HEK293 (cell line): ENCODE results near the gene CPXM2.

Source experiments
- CTCF ChIA-PET: fragments of 350-600 bp; formaldehyde crosslinking; extraction: SDS; loops from one replicate; lab custom pipeline; 2021; ENCODE audit warnings: antibody characterized with exemption; lab: Yijun Ruan, JAX
- POLR2A ChIA-PET: fragments of 300-600 bp; formaldehyde crosslinking; extraction: SDS; loops from one replicate; lab custom pipeline; 2020; ENCODE audit warnings: antibody characterized with exemption, inconsistent platforms; lab: Yijun Ruan, JAX
- H3K27ac ChIP-seq: fragments of 200-500 bp; sonication (Bioruptor generic); 2 replicates; pipeline ENCODE4 v1.5.1; 2014; ENCODE audit warnings: low read depth, low read length, control low read depth, inconsistent platforms; ENCODE audit errors: extremely low read depth
- H3K36me3 ChIP-seq, 2 experiments: fragments of 200-500 bp in 1 of 2; sonication (Bioruptor generic) in 1 of 2; 1 replicate in 1 of 2; 2 replicates in 1 of 2; pipeline ENCODE4 v1.5.1; 2014 to 2017; ENCODE audit warnings: inconsistent platforms in 2 of 2, low read length in 2 of 2; ENCODE audit not compliant: control insufficient read depth in 2 of 2, insufficient read depth in 1 of 2
- H3K4me1 ChIP-seq: fragments of 200-500 bp; sonication (Bioruptor generic); 2 replicates; pipeline ENCODE4 v1.5.1; 2014; ENCODE audit warnings: mild to moderate bottlenecking, low read length, inconsistent platforms; ENCODE audit not compliant: control insufficient read depth, insufficient read depth
- H3K4me3 ChIP-seq: 2 replicates; pipeline ENCODE4 v1.5.1; 2011; ENCODE audit warnings: low read depth, mild to moderate bottlenecking, control low read depth, low read length, moderate library complexity
- H3K9me3 ChIP-seq: fragments of 200-500 bp; sonication (Bioruptor generic); 2 replicates; pipeline ENCODE4 v1.5.1; 2014; ENCODE audit warnings: low read depth, low read length, inconsistent platforms; ENCODE audit not compliant: control insufficient read depth, insufficient read depth
- BCL11A ChIP-seq: fragments of 450-650 bp; formaldehyde crosslinking; IDR thresholded peaks from 2 replicates; pipeline ENCODE4 v1.5.1; 2016; ENCODE audit warnings: low read depth, missing biosample characterization, missing genetic modification characterization
- ELK4 ChIP-seq: IDR thresholded peaks from 2 replicates; pipeline ENCODE4 v1.6.1; 2011; ENCODE audit warnings: mild to moderate bottlenecking, low read depth, low read length, borderline replicate concordance
- GLI4 ChIP-seq: fragments of 450-650 bp; formaldehyde crosslinking; IDR thresholded peaks from 2 replicates; pipeline ENCODE4 v1.5.1; 2016; ENCODE audit warnings: missing biosample characterization, missing genetic modification characterization
- KLF10 ChIP-seq: fragments of 450-650 bp; IDR thresholded peaks from 2 replicates; pipeline ENCODE4 v1.5.1; 2018; ENCODE audit warnings: missing biosample characterization, mild to moderate bottlenecking, missing genetic modification characterization
- PRDM1 ChIP-seq: fragments of 450-650 bp; formaldehyde crosslinking; IDR thresholded peaks from 2 replicates; pipeline ENCODE4; 2016; ENCODE audit warnings: missing biosample characterization, missing genetic modification characterization
- REPIN1 ChIP-seq: fragments of 450-650 bp; formaldehyde crosslinking; IDR thresholded peaks from 2 replicates; pipeline ENCODE4 v1.5.1; 2017; ENCODE audit warnings: missing biosample characterization, missing genetic modification characterization, low read depth
- ZBTB8A ChIP-seq: fragments of 450-650 bp; formaldehyde crosslinking; IDR thresholded peaks from 2 replicates; pipeline ENCODE4 v1.5.1; 2016; ENCODE audit warnings: missing biosample characterization, missing genetic modification characterization
- ZNF2 ChIP-seq: fragments of 450-650 bp; formaldehyde crosslinking; IDR thresholded peaks from 2 replicates; pipeline ENCODE4 v1.5.1; 2016; ENCODE audit warnings: missing biosample characterization, missing genetic modification characterization
- ZNF23 ChIP-seq: fragments of 450-650 bp; formaldehyde crosslinking; IDR thresholded peaks from 2 replicates; pipeline ENCODE4 v1.5.1; 2016; ENCODE audit warnings: missing biosample characterization, missing genetic modification characterization, borderline replicate concordance
- ZNF341 ChIP-seq: fragments of 450-650 bp; formaldehyde crosslinking; IDR thresholded peaks from 2 replicates; pipeline ENCODE4; 2016; ENCODE audit warnings: low read depth, missing biosample characterization, missing genetic modification characterization
- ZNF350 ChIP-seq: fragments of 450-650 bp; formaldehyde crosslinking; IDR thresholded peaks from 2 replicates; pipeline ENCODE4 v1.5.0; 2017; ENCODE audit warnings: missing biosample characterization, mild to moderate bottlenecking, missing genetic modification characterization
- ZNF501 ChIP-seq: fragments of 450-650 bp; formaldehyde crosslinking; IDR thresholded peaks from 2 replicates; pipeline ENCODE4 v1.5.1; 2016; ENCODE audit warnings: missing biosample characterization, missing genetic modification characterization
- ZNF571 ChIP-seq: fragments of 450-650 bp; formaldehyde crosslinking; IDR thresholded peaks from 2 replicates; pipeline ENCODE4 v1.5.0; 2017; ENCODE audit warnings: missing biosample characterization, missing genetic modification characterization
- ZNF585B ChIP-seq: fragments of 450-650 bp; formaldehyde crosslinking; IDR thresholded peaks from 2 replicates; pipeline ENCODE4 v1.5.1; 2016; ENCODE audit warnings: missing biosample characterization, missing genetic modification characterization
- ZNF747 ChIP-seq: fragments of 450-650 bp; formaldehyde crosslinking; IDR thresholded peaks from 2 replicates; pipeline ENCODE4 v1.5.1; 2016; ENCODE audit warnings: missing biosample characterization, missing genetic modification characterization
- ZNF768 ChIP-seq: fragments of 450-650 bp; formaldehyde crosslinking; IDR thresholded peaks from 2 replicates; pipeline ENCODE4 v1.5.1; 2018; ENCODE audit warnings: missing biosample characterization, mild to moderate bottlenecking, missing genetic modification characterization
- ZNF785 ChIP-seq: fragments of 450-650 bp; formaldehyde crosslinking; IDR thresholded peaks from 2 replicates; pipeline ENCODE4 v1.5.1; 2016; ENCODE audit warnings: missing biosample characterization, missing genetic modification characterization
- ZSCAN30 ChIP-seq: fragments of 450-650 bp; IDR thresholded peaks from 2 replicates; pipeline ENCODE4 v1.5.1; 2018; ENCODE audit warnings: missing biosample characterization, mild to moderate bottlenecking, missing genetic modification characterization, moderate library complexity
- TF ChIP-seq, protein P1 (sequence below): fragments of 450-650 bp; formaldehyde crosslinking; IDR thresholded peaks from 2 replicates; pipeline ENCODE4 v1.5.1; 2016; ENCODE audit warnings: missing biosample characterization, missing genetic modification characterization
- TF ChIP-seq, protein P2 (sequence below): fragments of 450-650 bp; formaldehyde crosslinking; IDR thresholded peaks from 2 replicates; pipeline ENCODE4 v1.5.1; 2016; ENCODE audit warnings: missing biosample characterization, missing genetic modification characterization
- TF ChIP-seq, protein P3 (sequence below): fragments of 450-650 bp; formaldehyde crosslinking; IDR thresholded peaks from 2 replicates; pipeline ENCODE4 v1.5.1; 2016; ENCODE audit warnings: missing biosample characterization, missing genetic modification characterization

CPXM2 gene

GRCh38 chr10:123761038-123761428 is 130.6 kb downstream of the CPXM2 start (continued):
- TF ChIP-seq, protein P1, sequence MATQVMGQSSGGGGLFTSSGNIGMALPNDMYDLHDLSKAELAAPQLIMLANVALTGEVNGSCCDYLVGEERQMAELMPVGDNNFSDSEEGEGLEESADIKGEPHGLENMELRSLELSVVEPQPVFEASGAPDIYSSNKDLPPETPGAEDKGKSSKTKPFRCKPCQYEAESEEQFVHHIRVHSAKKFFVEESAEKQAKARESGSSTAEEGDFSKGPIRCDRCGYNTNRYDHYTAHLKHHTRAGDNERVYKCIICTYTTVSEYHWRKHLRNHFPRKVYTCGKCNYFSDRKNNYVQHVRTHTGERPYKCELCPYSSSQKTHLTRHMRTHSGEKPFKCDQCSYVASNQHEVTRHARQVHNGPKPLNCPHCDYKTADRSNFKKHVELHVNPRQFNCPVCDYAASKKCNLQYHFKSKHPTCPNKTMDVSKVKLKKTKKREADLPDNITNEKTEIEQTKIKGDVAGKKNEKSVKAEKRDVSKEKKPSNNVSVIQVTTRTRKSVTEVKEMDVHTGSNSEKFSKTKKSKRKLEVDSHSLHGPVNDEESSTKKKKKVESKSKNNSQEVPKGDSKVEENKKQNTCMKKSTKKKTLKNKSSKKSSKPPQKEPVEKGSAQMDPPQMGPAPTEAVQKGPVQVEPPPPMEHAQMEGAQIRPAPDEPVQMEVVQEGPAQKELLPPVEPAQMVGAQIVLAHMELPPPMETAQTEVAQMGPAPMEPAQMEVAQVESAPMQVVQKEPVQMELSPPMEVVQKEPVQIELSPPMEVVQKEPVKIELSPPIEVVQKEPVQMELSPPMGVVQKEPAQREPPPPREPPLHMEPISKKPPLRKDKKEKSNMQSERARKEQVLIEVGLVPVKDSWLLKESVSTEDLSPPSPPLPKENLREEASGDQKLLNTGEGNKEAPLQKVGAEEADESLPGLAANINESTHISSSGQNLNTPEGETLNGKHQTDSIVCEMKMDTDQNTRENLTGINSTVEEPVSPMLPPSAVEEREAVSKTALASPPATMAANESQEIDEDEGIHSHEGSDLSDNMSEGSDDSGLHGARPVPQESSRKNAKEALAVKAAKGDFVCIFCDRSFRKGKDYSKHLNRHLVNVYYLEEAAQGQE, result no peak
- TF ChIP-seq ZNF350 (tag by site-specific recombination) (no peak), GLI4 (no peak), PRDM1 (tag by site-specific recombination) (no peak)
- TF ChIP-seq, protein P2, sequence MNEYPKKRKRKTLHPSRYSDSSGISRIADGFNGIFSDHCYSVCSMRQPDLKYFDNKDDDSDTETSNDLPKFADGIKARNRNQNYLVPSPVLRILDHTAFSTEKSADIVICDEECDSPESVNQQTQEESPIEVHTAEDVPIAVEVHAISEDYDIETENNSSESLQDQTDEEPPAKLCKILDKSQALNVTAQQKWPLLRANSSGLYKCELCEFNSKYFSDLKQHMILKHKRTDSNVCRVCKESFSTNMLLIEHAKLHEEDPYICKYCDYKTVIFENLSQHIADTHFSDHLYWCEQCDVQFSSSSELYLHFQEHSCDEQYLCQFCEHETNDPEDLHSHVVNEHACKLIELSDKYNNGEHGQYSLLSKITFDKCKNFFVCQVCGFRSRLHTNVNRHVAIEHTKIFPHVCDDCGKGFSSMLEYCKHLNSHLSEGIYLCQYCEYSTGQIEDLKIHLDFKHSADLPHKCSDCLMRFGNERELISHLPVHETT (tag by site-specific recombination), result no peak

GRCh38 chr10:123760356-123761037 is 131.1 kb downstream of the CPXM2 start:
- H3K4me1 ChIP-seq, result no peaks in the 10 kb centered on the region
- no peaks in the 10 kb centered on the region for H3K9me3 ChIP-seq
- H3K27ac ChIP-seq, result no peak overlapping the region
- ChIA-PET CTCF (interaction anchor here (0.6 kb wide), 1 partner anchor 11 kb away, joined by 3 read pairs; no protein-coding TSS in a partner anchor), POLR2A (no interaction called here)
- H3K4me3 ChIP-seq, result no peak overlapping the region
- H3K36me3 ChIP-seq, result no peaks in the 10 kb centered on the region
- TF ChIP-seq ZNF768 (tag by site-specific recombination), result peak; percentile 59; the same call in 1 of the 2 replicates
- no peak for TF ChIP-seq ZNF585B (tag by site-specific recombination)

GRCh38 chr10:123759501-123760031 is 132.0 kb downstream of the CPXM2 start:
- Histone ChIP-seq H3K9me3 (no peaks in the 10 kb centered on the region), H3K4me3 (no peak overlapping the region), H3K4me1 (no peaks in the 10 kb centered on the region), H3K27ac (no peak overlapping the region), H3K36me3 (no peaks in the 10 kb centered on the region)
- ChIA-PET CTCF (no interaction called here), POLR2A (no interaction called here)
- no peak for TF ChIP-seq ZSCAN30 (tag by site-specific recombination)
- no peak for TF ChIP-seq ZNF501 (tag by site-specific recombination)
- TF ChIP-seq ZBTB8A (tag by site-specific recombination), result no peak
- no peak for TF ChIP-seq ZNF341 (tag by site-specific recombination)
- TF ChIP-seq ZNF2 (tag by site-specific recombination), result no peak
- TF ChIP-seq, protein P3, sequence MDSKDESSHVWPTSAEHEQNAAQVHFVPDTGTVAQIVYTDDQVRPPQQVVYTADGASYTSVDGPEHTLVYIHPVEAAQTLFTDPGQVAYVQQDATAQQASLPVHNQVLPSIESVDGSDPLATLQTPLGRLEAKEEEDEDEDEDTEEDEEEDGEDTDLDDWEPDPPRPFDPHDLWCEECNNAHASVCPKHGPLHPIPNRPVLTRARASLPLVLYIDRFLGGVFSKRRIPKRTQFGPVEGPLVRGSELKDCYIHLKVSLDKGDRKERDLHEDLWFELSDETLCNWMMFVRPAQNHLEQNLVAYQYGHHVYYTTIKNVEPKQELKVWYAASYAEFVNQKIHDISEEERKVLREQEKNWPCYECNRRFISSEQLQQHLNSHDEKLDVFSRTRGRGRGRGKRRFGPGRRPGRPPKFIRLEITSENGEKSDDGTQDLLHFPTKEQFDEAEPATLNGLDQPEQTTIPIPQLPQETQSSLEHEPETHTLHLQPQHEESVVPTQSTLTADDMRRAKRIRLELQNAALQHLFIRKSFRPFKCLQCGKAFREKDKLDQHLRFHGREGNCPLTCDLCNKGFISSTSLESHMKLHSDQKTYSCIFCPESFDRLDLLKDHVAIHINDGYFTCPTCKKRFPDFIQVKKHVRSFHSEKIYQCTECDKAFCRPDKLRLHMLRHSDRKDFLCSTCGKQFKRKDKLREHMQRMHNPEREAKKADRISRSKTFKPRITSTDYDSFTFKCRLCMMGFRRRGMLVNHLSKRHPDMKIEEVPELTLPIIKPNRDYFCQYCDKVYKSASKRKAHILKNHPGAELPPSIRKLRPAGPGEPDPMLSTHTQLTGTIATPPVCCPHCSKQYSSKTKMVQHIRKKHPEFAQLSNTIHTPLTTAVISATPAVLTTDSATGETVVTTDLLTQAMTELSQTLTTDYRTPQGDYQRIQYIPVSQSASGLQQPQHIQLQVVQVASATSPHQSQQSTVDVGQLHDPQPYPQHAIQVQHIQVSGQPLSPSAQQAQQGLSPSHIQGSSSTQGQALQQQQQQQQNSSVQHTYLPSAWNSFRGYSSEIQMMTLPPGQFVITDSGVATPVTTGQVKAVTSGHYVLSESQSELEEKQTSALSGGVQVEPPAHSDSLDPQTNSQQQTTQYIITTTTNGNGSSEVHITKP (tag by site-specific recombination), result no peak
- no peak for TF ChIP-seq KLF10
- TF ChIP-seq BCL11A (tag by site-specific recombination), result no peak
- no peak for TF ChIP-seq ZNF747 (tag by site-specific recombination)
- TF ChIP-seq ZNF785 (tag by site-specific recombination), result no peak
- no peak for TF ChIP-seq ZNF23 (tag by site-specific recombination)
- TF ChIP-seq REPIN1 (tag by site-specific recombination), result no peak
- TF ChIP-seq ZNF571, result no peak
- no peak for TF ChIP-seq PRDM1 (tag by site-specific recombination)
- no peak for TF ChIP-seq ELK4
